K562 (cell line): ENCODE measurements around the gene C12orf43. TPM values are rescaled to one million over a fixed set of nuclear protein-coding genes. Genes with fewer than 3 reads are reported as not detected.
A peak's percentile ranks its signal among the peaks of the same experiment; 100 is the strongest.

Experiments
- ELK1 ChIP-seq: sonication (generic); formaldehyde crosslinking; IDR thresholded peaks from 2 replicates; pipeline ENCODE4 v1.8.1; 2022; ENCODE audit warnings: missing genetic modification reagents
- GABPA ChIP-seq: fragments of 200-800 bp; sonication (Bioruptor generic); conservative IDR thresholded peaks from 2 replicates; pipeline ENCODE4 v1.6.1; 2016; ENCODE audit warnings: low read depth, missing genetic modification characterization, missing compliant biosample characterization
- MAFG ChIP-seq: fragments of 450-650 bp; conservative IDR thresholded peaks from 2 replicates; pipeline ENCODE4 v1.6.1; 2016; ENCODE audit warnings: missing genetic modification characterization, missing compliant biosample characterization
- NFE2L1 ChIP-seq: fragments of 450-650 bp; IDR thresholded peaks from 2 replicates; pipeline ENCODE4 v1.6.1; 2016; ENCODE audit warnings: missing genetic modification characterization, low read depth, mild to moderate bottlenecking, missing compliant biosample characterization, moderate library complexity, borderline replicate concordance
- NFYB ChIP-seq: IDR thresholded peaks from 2 replicates; pipeline ENCODE4 v1.6.1; 2011; ENCODE audit warnings: mild to moderate bottlenecking, moderate library complexity; ENCODE audit not compliant: insufficient read length; ENCODE audit errors: extremely low read depth
- RBM14 ChIP-seq: fragments of 200-400 bp; formaldehyde crosslinking; IDR thresholded peaks from 2 replicates; pipeline ENCODE4 v1.6.1; 2018; ENCODE audit warnings: low read depth, mild to moderate bottlenecking, low read length, moderate library complexity, borderline replicate concordance; ENCODE audit not compliant: insufficient read depth
- ZFP36 ChIP-seq: fragments of 150-350 bp; IDR thresholded peaks from 2 replicates; pipeline ENCODE4 v1.6.1; 2018; ENCODE audit warnings: low read length, low read depth; ENCODE audit not compliant: partially characterized antibody
- ZFX ChIP-seq: sonication (generic); formaldehyde crosslinking; IDR thresholded peaks from 2 replicates; pipeline ENCODE4 v1.8.0; 2022; ENCODE audit warnings: mild to moderate bottlenecking, missing genetic modification reagents, moderate library complexity
- ZNF175 ChIP-seq: fragments of 200-800 bp; sonication (Bioruptor generic); IDR thresholded peaks from 2 replicates; pipeline ENCODE4 v1.6.1; 2016; ENCODE audit warnings: low read depth, mild to moderate bottlenecking, missing genetic modification characterization, missing compliant biosample characterization
- polyA plus RNA-seq, 8 experiments: library from polyadenylated mRNA; depleted of rRNA in 4 of 8; stranded (reverse) in 5 of 8; unstranded in 3 of 8; fragments of >200 nt; fragmentation: Nextera tagmentation in 2 of 8; fragmentation: Illumina TruSeq in 1 of 8; extraction: Ambion mirVana in 2 of 8; extraction: Trizol in 1 of 8; gene quantifications; 2 replicates each; pipeline versions ENCODE4 v1.2.1 to v1.2.3, GENCODE V29; 2011 to 2014; ENCODE audit warnings: inconsistent platforms in 1 of 8, missing spikeins in 1 of 8
- total RNA-seq, 7 experiments: library from RNA; depleted of rRNA in 6 of 7; stranded (reverse); fragments of >200 nt in 6 of 7; fragmentation: Illumina TruSeq in 2 of 7; extraction: Trizol in 2 of 7; gene quantifications; 2 replicates each; pipeline versions ENCODE4 v1.2.1 to v1.2.3, GENCODE V29; 2011 to 2021; ENCODE audit warnings: low replicate concordance in 1 of 7
- TF ChIP-seq, protein P1 (sequence below): fragments of 250-450 bp; sonication (Bioruptor Pico); IDR thresholded peaks from 2 replicates; pipeline ENCODE4 v1.4.0; 2020; ENCODE audit warnings: mild to moderate bottlenecking, moderate library complexity
- TF ChIP-seq, protein P2 (sequence below): fragments of 450-650 bp; formaldehyde crosslinking; IDR thresholded peaks from 2 replicates; pipeline ENCODE4 v1.4.0; 2020; ENCODE audit warnings: mild to moderate bottlenecking
- TF ChIP-seq, protein P3 (sequence below): fragments of 200-800 bp; sonication (Bioruptor generic); IDR thresholded peaks from 2 replicates; pipeline ENCODE4 v1.6.1; 2016; ENCODE audit warnings: missing genetic modification characterization, missing compliant biosample characterization
- TF ChIP-seq, protein P4 (sequence below): sonication (generic); formaldehyde crosslinking; IDR thresholded peaks from 2 replicates; pipeline ENCODE4 v1.8.0; 2022; ENCODE audit warnings: missing genetic modification reagents, mild to moderate bottlenecking, moderate library complexity, borderline replicate concordance

Gene C12orf43
- total and polyA plus RNA-seq, 9 of the 15 experiments (the other 6 are each of a cell fraction or from before 2014, with no cell fraction given), result 4.3 to 22.2 (median 16.8) TPM

DNA sequence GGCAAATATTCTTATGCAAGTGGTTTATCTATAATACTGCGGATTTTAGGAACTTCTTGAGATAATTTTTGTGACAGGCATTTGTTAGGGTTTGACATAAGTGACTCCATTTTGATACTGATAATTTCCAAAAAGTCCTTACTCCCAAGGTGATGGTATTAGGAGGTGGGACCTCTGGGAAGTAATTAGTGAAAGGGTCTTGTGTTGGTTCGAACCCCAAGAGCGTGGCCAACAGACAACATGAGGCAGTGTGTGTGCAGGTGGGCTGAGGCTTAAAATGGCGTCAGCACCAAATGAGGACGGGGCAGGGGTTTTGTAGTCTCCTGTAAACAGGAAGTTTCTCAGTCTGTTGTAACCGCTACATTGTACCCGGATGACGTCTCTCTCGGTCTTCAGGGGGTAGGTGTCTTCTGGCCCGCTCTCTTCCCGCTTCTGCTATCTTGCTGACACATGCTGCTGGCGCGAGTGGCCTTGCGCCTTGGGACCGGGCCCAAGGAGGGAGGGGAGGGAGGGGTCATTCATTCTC lies 1.7 kb upstream of the C12orf43 start (continued):
- TF ChIP-seq, protein P1, sequence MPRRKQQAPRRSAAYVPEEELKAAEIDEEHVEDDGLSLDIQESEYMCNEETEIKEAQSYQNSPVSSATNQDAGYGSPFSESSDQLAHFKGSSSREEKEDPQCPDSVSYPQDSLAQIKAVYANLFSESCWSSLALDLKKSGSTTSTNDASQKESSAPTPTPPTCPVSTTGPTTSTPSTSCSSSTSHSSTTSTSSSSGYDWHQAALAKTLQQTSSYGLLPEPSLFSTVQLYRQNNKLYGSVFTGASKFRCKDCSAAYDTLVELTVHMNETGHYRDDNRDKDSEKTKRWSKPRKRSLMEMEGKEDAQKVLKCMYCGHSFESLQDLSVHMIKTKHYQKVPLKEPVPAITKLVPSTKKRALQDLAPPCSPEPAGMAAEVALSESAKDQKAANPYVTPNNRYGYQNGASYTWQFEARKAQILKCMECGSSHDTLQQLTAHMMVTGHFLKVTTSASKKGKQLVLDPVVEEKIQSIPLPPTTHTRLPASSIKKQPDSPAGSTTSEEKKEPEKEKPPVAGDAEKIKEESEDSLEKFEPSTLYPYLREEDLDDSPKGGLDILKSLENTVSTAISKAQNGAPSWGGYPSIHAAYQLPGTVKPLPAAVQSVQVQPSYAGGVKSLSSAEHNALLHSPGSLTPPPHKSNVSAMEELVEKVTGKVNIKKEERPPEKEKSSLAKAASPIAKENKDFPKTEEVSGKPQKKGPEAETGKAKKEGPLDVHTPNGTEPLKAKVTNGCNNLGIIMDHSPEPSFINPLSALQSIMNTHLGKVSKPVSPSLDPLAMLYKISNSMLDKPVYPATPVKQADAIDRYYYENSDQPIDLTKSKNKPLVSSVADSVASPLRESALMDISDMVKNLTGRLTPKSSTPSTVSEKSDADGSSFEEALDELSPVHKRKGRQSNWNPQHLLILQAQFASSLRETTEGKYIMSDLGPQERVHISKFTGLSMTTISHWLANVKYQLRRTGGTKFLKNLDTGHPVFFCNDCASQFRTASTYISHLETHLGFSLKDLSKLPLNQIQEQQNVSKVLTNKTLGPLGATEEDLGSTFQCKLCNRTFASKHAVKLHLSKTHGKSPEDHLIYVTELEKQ, result peak; percentile 79
- peak; percentile 29; the same call in 1 of the 2 replicates for TF ChIP-seq GABPA (tag)
- TF ChIP-seq, protein P2, sequence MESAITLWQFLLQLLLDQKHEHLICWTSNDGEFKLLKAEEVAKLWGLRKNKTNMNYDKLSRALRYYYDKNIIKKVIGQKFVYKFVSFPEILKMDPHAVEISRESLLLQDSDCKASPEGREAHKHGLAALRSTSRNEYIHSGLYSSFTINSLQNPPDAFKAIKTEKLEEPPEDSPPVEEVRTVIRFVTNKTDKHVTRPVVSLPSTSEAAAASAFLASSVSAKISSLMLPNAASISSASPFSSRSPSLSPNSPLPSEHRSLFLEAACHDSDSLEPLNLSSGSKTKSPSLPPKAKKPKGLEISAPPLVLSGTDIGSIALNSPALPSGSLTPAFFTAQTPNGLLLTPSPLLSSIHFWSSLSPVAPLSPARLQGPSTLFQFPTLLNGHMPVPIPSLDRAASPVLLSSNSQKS (CRISPR knock-in tag), result no peak
- peak; percentile 99 for TF ChIP-seq ZNF175 (CRISPR knock-in tag)
- peak; percentile 74 for TF ChIP-seq NFE2L1 (tag)
- TF ChIP-seq MAFG (tag), result 0 out of 2 replicates have a peak, but pooled peaks have one; percentile 18
- TF ChIP-seq, protein P3, sequence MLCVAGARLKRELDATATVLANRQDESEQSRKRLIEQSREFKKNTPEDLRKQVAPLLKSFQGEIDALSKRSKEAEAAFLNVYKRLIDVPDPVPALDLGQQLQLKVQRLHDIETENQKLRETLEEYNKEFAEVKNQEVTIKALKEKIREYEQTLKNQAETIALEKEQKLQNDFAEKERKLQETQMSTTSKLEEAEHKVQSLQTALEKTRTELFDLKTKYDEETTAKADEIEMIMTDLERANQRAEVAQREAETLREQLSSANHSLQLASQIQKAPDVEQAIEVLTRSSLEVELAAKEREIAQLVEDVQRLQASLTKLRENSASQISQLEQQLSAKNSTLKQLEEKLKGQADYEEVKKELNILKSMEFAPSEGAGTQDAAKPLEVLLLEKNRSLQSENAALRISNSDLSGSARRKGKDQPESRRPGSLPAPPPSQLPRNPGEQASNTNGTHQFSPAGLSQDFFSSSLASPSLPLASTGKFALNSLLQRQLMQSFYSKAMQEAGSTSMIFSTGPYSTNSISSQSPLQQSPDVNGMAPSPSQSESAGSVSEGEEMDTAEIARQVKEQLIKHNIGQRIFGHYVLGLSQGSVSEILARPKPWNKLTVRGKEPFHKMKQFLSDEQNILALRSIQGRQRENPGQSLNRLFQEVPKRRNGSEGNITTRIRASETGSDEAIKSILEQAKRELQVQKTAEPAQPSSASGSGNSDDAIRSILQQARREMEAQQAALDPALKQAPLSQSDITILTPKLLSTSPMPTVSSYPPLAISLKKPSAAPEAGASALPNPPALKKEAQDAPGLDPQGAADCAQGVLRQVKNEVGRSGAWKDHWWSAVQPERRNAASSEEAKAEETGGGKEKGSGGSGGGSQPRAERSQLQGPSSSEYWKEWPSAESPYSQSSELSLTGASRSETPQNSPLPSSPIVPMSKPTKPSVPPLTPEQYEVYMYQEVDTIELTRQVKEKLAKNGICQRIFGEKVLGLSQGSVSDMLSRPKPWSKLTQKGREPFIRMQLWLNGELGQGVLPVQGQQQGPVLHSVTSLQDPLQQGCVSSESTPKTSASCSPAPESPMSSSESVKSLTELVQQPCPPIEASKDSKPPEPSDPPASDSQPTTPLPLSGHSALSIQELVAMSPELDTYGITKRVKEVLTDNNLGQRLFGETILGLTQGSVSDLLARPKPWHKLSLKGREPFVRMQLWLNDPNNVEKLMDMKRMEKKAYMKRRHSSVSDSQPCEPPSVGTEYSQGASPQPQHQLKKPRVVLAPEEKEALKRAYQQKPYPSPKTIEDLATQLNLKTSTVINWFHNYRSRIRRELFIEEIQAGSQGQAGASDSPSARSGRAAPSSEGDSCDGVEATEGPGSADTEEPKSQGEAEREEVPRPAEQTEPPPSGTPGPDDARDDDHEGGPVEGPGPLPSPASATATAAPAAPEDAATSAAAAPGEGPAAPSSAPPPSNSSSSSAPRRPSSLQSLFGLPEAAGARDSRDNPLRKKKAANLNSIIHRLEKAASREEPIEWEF (CRISPR knock-in tag), result peak; percentile 97
- TF ChIP-seq, protein P4, sequence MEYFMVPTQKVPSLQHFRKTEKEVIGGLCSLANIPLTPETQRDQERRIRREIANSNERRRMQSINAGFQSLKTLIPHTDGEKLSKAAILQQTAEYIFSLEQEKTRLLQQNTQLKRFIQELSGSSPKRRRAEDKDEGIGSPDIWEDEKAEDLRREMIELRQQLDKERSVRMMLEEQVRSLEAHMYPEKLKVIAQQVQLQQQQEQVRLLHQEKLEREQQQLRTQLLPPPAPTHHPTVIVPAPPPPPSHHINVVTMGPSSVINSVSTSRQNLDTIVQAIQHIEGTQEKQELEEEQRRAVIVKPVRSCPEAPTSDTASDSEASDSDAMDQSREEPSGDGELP (CRISPR knock-in tag), result peak; percentile 31; the same call in 1 of the 2 replicates
- no peak for TF ChIP-seq NFYB
- TF ChIP-seq ELK1, result no peak
- no peak for TF ChIP-seq RBM14
- peak; percentile 59 for TF ChIP-seq ZFP36
- peak; percentile 45 for TF ChIP-seq ZFX
